22Rv1 (cell line): Measurements from ENCODE around the gene FTCD.
"Not testable (repeated sequence)": the region's sequence is repeated elsewhere in the genome, so short reads cannot be mapped to it uniquely, and the experiment has no call there.

Experiments used
- H3K27ac ChIP-seq: fragments of 450-650 bp; 2 replicates; pipeline ENCODE4 v1.5.1; 2017
- CTCF ChIP-seq: fragments of 450-650 bp; IDR thresholded peaks from 2 replicates; pipeline ENCODE4 v1.5.1; 2017; ENCODE audit warnings: mild to moderate bottlenecking
- ZFX ChIP-seq: fragments of 450-650 bp; IDR thresholded peaks from 2 replicates; pipeline ENCODE4 v1.6.1; 2017; ENCODE audit warnings: antibody characterized with exemption, borderline replicate concordance

The FTCD gene

GRCh38 chr21:46155514-46156377, at the start of gene FTCD:
Gene FTCD, minus strand, starts transcription at chr21:46155579. Its CDS starts 56 bp downstream, at chr21:46155523.
- TF ChIP-seq CTCF (no peak), ZFX (no peak)
- no peak within 1 kb of the TSS for H3K27ac ChIP-seq

GRCh38 chr21:46205166-46205565, 49.8 kb upstream of the FTCD start:
- no peak for TF ChIP-seq CTCF
- no peak for TF ChIP-seq ZFX
- H3K27ac ChIP-seq, result no peak overlapping the region

- no peak overlapping the region for H3K27ac ChIP-seq
- TF ChIP-seq CTCF, result no peak
- no peak for TF ChIP-seq ZFX
These were observed 47.8 kb upstream of the FTCD start for GRCh38 chr21:46203203-46203600.

GRCh38 chr21:46202592-46203202, 47.3 kb upstream of the FTCD start:
- H3K27ac ChIP-seq, result no peak overlapping the region
- TF ChIP-seq ZFX (no peak), CTCF (no peak)

GRCh38 chr21:46200877-46201803, 45.8 kb upstream of the FTCD start:
- not testable (repeated sequence) for H3K27ac ChIP-seq

GRCh38 chr21:46199436-46200373, 44.3 kb upstream of the FTCD start:
- TF ChIP-seq ZFX (no peak), CTCF (no peak)
- no peak overlapping the region for H3K27ac ChIP-seq

- TF ChIP-seq ZFX (no peak), CTCF (no peak)
- H3K27ac ChIP-seq, result no peak overlapping the region
These were observed 41.4 kb upstream of the FTCD start for GRCh38 chr21:46196733-46197132.
